SIG-M5 (cell line): ENCODE results near the gene EGR4.

Experiments used
- DNase-seq: peaks from one replicate; lab custom pipeline; 2025; lab: John Stamatoyannopoulos, UW

The EGR4 gene

DNA sequence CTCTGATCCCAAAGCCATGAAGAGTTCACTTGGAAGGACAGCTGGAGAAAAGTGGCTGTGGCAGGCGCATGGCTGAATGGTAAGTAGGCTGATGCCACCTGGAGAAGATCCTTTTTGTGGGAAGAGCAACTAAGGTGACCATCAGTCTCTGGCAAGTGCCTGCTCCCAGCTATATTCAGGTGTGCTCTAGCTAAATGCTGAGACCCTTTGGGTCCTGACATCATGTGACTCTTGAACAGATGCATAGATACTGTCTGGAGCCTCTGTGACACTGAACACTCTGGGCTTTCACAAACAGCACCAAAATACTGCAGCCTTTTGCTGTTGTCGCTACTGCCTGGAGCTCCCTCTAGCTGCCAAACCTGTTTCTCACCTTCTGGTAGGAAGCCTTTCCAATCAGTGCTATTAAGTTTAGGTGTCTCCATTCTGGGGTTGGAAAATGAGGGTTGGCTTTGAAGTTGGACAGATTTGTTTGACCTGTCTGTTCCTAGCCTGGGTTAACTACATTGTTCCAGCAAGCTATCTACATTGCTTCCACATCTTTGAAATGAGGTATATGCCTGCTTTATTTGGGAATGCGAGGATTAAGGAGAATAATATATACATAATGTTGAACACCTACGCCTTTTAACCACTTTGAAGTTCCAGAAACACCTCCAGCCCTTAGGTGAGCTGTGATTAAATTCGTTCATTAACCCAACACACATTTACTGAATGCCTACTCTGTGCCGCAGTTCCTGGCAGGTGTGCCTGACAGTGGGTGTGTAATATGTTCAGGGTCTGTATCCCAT lies 3.1 kb downstream of the EGR4 start:
- DNase-seq: no peak

- DNase-seq: no peak
Observed at GRCh38 chr2:73289304-73289703, 4.0 kb downstream of the EGR4 start.

- DNase-seq: no peak
Observed at GRCh38 chr2:73286134-73286655, 7.2 kb downstream of the EGR4 start.

DNA sequence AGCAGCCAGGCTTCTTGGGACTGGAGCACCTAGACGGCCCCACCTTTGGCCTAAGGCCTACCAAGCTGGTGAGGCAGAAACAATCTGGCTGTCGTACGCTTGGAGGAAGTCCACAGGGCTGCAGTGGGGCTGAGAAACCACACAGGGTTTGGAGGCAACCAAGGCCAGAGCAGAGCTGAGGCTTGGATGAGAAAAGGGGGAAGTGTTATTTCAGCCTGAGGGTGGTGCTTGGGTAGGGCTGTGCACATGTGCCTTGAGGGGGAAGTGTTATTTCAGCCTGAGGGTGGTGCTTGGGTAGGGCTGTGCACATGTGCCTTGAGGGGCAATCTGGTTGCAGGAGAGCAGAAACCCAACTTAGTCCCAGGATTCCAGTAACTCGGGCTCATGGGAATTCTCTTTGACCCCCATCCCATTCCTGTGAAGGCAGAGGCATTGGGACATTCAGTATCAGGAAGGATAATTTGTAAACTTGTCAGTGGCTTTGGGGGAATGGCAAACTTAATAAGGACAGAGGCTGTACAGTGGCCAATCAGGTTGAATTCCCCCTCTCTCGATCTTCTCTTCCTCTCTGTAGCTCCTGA lies 8.1 kb downstream of the EGR4 start:
- peak; percentile 91 for DNase-seq

DNA sequence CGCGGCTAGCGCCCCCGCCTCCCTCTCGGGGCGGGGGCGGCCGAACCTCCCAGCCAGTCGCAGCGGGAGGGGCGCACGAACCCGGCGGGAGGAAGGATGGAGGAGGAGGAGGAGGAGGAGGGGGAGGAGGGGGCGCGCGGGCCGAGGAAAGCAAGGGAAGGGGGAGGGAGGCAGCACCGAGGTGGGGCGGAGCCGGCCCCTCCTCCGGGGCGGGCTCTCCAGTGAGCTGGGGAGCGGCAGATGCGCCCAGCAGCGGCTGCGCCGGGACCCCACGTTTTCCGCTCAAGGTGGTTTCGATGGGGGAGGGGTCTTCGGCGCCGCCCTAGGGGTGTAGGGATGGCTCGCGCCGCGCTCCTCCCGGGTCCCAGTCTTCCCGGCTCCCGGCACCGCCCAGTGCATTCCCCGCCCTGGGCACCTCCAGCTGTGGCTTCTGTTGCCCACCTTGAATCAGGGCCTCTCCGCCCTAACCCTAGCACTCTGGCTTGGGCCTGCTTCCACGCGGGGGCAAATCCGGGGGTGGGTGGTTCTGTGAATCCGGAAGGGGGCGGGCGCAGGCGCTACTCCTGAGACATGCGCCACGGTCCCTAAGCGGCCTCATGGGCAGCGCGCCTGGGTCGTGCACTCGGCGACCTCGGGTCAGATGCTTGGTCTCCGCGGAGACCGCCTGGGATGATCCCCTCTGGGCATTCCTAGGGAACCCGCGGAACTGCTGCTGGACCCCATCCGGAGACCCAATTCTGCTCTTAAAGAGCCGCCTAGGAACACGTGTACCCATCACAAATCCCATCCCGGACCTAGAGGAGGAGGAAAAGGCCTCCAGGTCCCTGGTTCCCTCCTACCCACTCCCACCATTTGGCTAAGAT lies 8.8 kb downstream of the EGR4 start, which contains the start of gene FBXO41:
TSS of gene FBXO41 (minus strand) at position 183 of the 863 bp plus-strand sequence. CDS start 14,848 bp downstream, outside the sequence.
- DNase-seq: no peak

DNA sequence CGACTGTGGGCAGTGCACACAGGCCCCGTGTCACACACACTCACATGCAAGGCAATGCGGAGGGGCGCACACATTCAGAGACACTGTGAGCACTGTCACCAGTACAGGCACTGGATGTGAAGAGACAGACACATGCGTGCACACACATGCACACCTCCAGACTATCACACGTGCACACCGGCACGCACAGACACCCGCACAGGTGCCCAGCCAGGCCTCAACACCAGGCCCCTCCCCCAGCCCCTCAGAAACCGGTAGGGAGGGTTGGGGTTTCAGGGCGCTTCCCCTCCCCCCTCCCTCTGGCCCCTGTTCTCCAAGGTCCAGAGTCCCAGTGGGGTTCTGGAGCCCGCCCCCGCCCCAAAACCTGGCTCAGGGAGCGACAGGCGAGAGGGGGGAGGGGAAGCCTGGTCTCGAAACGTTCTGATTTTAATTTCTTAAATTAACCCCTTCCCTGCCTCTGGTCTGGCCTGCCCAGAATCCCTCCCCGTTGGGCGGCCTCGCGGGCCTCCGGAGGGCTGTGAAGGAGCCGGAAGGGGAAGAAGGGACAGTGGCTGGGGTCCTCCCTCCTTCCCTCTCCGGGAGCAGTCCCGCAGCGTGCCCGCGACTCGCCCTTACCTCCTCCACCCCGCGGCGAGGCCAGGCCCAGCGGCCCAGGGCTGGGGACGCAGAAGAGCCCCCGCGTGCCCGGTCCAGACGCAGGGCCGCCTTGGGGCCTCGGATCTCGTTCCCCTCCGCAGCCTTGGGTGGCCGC lies 9.6 kb downstream of the EGR4 start:
- DNase-seq: no peak

GRCh38 chr2:73282924-73283544 lies 10.3 kb downstream of the EGR4 start:
- no peak for DNase-seq

GRCh38 chr2:73281244-73281643 lies 12.1 kb downstream of the EGR4 start:
- DNase-seq: no peak

DNA sequence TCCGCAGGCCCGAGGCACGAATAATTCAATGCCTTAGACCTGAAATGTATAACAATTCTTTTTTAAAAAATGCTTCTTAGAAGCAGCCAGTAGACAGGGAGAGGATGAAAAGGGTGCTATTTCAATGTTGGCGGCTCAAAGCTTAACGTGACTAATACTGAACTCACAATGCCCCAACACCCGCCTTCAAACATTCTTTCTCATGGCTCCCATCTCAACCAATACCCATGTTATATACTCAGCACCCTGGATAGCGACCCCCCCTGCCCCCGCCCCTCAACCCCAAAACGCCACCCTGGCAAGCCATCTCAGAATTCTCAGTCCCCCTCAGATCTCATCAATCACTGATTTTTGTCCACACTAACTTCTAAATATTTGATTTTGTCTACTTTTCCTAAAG lies 13.5 kb downstream of the EGR4 start:
- DNase-seq: no peak

- DNase-seq: no peak
Observed at GRCh38 chr2:73272270-73272669, 21.1 kb downstream of the EGR4 start.

GRCh38 chr2:73269686-73270465 lies 23.5 kb downstream of the EGR4 start:
- DNase-seq: no peak

GRCh38 chr2:73268830-73269685 lies 24.3 kb downstream of the EGR4 start:
- no peak for DNase-seq

DNA sequence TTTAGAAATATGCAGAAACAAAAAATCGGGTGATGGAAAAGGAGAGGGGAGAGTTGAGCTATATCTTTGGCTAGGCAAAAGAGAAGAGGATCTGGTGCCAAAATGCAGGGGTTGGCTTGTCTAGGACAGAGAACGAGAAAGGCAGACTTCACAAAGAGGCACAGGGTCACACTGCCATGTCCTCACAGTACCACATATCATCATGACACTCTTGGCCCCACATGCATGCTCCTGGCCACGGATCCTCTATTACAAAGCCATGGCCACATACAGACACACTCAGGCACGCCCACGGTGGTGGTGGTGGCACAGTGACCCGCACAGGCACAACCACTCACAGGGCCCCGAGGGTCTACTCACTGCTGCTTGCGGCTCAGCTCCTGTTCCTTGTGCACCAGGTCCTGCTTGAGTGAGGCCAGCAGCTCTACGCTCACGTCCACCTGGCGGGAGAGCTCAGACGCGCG lies 24.9 kb downstream of the EGR4 start:
- no peak for DNase-seq

DNA sequence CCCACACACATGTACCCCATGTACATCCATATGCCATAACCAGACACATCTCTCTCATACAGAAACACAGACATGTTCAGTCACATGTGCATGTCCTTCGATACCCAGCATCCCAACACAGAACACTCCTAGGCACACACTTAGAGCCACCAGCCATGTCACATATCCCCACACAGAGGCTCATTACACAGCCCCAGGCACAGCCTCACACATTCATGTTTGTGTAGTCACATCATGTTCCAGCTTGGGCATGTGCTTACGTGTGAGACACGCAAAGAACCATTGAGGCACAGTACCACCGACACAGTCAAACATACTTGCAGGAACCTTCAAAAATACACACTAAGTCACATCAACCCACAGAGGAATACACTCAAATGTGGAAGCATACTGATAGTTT lies 26.3 kb downstream of the EGR4 start:
- no peak for DNase-seq

GRCh38 chr2:73266061-73266901 lies 27.1 kb downstream of the EGR4 start:
- no peak for DNase-seq

- no peak for DNase-seq
Observed at GRCh38 chr2:73265298-73266060, 27.9 kb downstream of the EGR4 start.

DNA sequence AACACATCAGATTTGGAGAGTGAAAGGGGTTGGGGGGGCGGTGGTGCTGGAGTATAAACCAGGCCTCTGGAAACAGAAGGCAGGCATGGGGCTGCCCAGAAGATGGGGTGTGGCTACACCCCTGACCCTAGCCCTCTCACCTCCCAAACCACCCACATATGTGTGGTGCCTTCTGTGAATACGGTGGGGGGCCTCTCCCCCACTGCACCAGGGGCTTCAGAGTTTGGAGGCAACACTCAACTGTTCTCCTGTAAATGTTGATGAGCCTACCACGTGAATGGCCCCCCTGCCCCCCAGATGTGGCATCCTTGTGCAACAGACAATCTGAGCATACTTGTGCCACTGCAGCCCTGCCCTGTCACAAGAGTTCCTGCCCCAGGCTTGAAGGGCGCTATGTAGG lies 28.6 kb downstream of the EGR4 start:
- DNase-seq: no peak

GRCh38 chr2:73264332-73264606 lies 29.1 kb downstream of the EGR4 start:
- DNase-seq: no peak
